Testis (tissue), 3 donors: ENCODE measurements around the gene SLC16A8. TPM values are rescaled to one million over a fixed set of nuclear protein-coding genes. Genes with fewer than 3 reads are reported as not detected.

Experiments used
- DNase-seq: peaks from one replicate; pipeline ENCODE4 v3.0.0-alpha.2; 2019
- H3K27ac ChIP-seq, 2 donors: fragments of 200-600 bp; sonication (generic); one replicate each; pipeline ENCODE4 v1.5.1; 2019
- H3K27me3 ChIP-seq: fragments of 200-600 bp; sonication (generic); one replicate; pipeline ENCODE4 v1.5.1; 2019
- H3K36me3 ChIP-seq: fragments of 200-600 bp; sonication (generic); one replicate; pipeline ENCODE4 v1.5.1; 2017; ENCODE audit warnings: low read depth; ENCODE audit errors: missing control alignments
- H3K4me1 ChIP-seq: fragments of 200-600 bp; sonication (generic); one replicate; pipeline ENCODE4 v1.5.1; 2019
- H3K4me3 ChIP-seq, 2 donors: fragments of 200-600 bp; sonication (generic); one replicate each; pipeline ENCODE4 v1.5.1; 2017 to 2019
- H3K9me3 ChIP-seq: fragments of 200-600 bp; sonication (generic); one replicate; pipeline ENCODE4 v1.5.1; 2017
- CTCF ChIP-seq, 3 experiments: fragments of 450-650 bp in 2 of 3; fragments of 200-600 bp in 1 of 3; sonication (generic) in 1 of 3; IDR thresholded peaks; one replicate each; pipeline ENCODE4 v1.5.1; 2016 to 2019; ENCODE audit warnings: antibody characterized with exemption in 3 of 3, mild to moderate bottlenecking in 2 of 3, moderate library complexity in 1 of 3
- POLR2A ChIP-seq: fragments of 450-650 bp; IDR thresholded peaks from one replicate; pipeline ENCODE4 v1.6.1; 2017; ENCODE audit warnings: antibody characterized with exemption, mild to moderate bottlenecking, moderate library complexity
- WGBS, 2 donors: methylation state at CpG; one replicate each; pipeline ENCODE4 v1.1.5; 2018; 5-methylcytosine and 5-hydroxymethylcytosine counted together
- intact Hi-C: fragments of 100-400 bp; cut with DNase I; formaldehyde crosslinking; loops from one replicate; pipeline ENCODE4 v1.15.1; 2023; ENCODE audit warnings: low total_unique reads
- polyA plus RNA-seq: library from polyadenylated mRNA; stranded (reverse); fragments of 350-450 nt; fragmentation: Illumina TruSeq; extraction: RNeasy Lipid Tissue Mini Kit (QIAGEN cat#74804); gene quantifications from one replicate; pipeline ENCODE4 v1.2.3, GENCODE V29; 2014; ENCODE audit warnings: low read depth, low replicate concordance; ENCODE audit not compliant: insufficient read depth
- total RNA-seq, 2 donors: library from RNA; depleted of rRNA; stranded (reverse); fragments of >200 nt; gene quantifications; one replicate each; pipeline ENCODE4 v1.2.3, GENCODE V29; 2016

The SLC16A8 gene
- total and polyA plus RNA-seq, 3 donors from 2014 or later = 1.6 to 2.4 (median 2.0) TPM

- Histone ChIP-seq H3K27me3 (no peaks in the 10 kb centered on the region), H3K4me3 (no peak overlapping the region), H3K36me3 (no peaks in the 10 kb centered on the region), H3K27ac (no peak overlapping the region), H3K9me3 (no peaks in the 10 kb centered on the region), H3K4me1 (peaks cover 3% of the 10 kb centered on the region)
- TF ChIP-seq CTCF (IDR thresholded peaks at IDR 0.05) (no peak), POLR2A (no peak)
- DNase-seq = no peak
- WGBS, 2 donors = 87 to 93% methylated on average over 10 to 11 of the region's 11 CpGs
- intact Hi-C loops = no loop called here
Measured at GRCh38 chr22:38125751-38126201, 41.8 kb upstream of the SLC16A8 start.

- Histone ChIP-seq H3K27ac (no peak overlapping the region), H3K4me1 (no peaks in the 10 kb centered on the region), H3K27me3 (no peaks in the 10 kb centered on the region), H3K4me3 (no peak overlapping the region), H3K36me3 (no peaks in the 10 kb centered on the region), H3K9me3 (no peaks in the 10 kb centered on the region)
- 94% methylated on average over 12 to 14 of the region's 14 CpGs for WGBS, 2 donors
- intact Hi-C loops = no loop called here
- no peak for TF ChIP-seq POLR2A
- no peak for TF ChIP-seq CTCF (IDR thresholded peaks at IDR 0.05)
- DNase-seq = no peak
Measured at GRCh38 chr22:38125038-38125610, 41.1 kb upstream of the SLC16A8 start.

GRCh38 chr22:38124236-38124974, 40.4 kb upstream of the SLC16A8 start:
- TF ChIP-seq POLR2A (no peak), CTCF (IDR thresholded peaks at IDR 0.05) (peak in 1 of 3 experiments; percentile 12)
- Histone ChIP-seq H3K9me3 (no peaks in the 10 kb centered on the region), H3K27ac (no peak overlapping the region), H3K27me3 (no peaks in the 10 kb centered on the region), H3K4me3 (no peak overlapping the region), H3K36me3 (no peaks in the 10 kb centered on the region), H3K4me1 (no peaks in the 10 kb centered on the region)
- intact Hi-C loops = no loop called here
- 91 to 95% methylated on average over 21 of the region's 21 CpGs for WGBS, 2 donors
- no peak for DNase-seq

- H3K4me1 ChIP-seq = no peaks in the 10 kb centered on the region
- no peak overlapping the region for H3K27ac ChIP-seq
- DNase-seq = no peak
- no peaks in the 10 kb centered on the region for H3K27me3 ChIP-seq
- WGBS, 2 donors = 83 to 85% methylated on average over 1 to 6 of the region's 6 CpGs
- no peaks in the 10 kb centered on the region for H3K36me3 ChIP-seq
- TF ChIP-seq CTCF (IDR thresholded peaks at IDR 0.05) (no peak), POLR2A (no peak)
- H3K9me3 ChIP-seq = no peaks in the 10 kb centered on the region
- no peak overlapping the region for H3K4me3 ChIP-seq
- intact Hi-C loops = no loop called here
Measured at GRCh38 chr22:38122616-38123015, 38.6 kb upstream of the SLC16A8 start.
